Inferior parietal cortex (tissue), 1 donor: Measurements from ENCODE around the gene BICC1.

ENCODE experiments used
- DNase-seq: peaks from one replicate; pipeline ENCODE4 v3.0.0-alpha.2; 2016; ENCODE audit errors: extremely low spot score

BICC1 gene

GRCh38 chr10:58599927-58600553, 87.4 kb downstream of the BICC1 start:
- no peak for DNase-seq

- no peak for DNase-seq
Measured at GRCh38 chr10:58608351-58608750, 95.7 kb downstream of the BICC1 start.

- no peak for DNase-seq
Measured at GRCh38 chr10:58608826-58609531, 96.3 kb downstream of the BICC1 start.

- no peak for DNase-seq
Measured at GRCh38 chr10:58609532-58610150, 97.0 kb downstream of the BICC1 start.

GRCh38 chr10:58615237-58615935, 102.7 kb downstream of the BICC1 start:
- DNase-seq = no peak

- no peak for DNase-seq
Measured at GRCh38 chr10:58618158-58618676, 105.5 kb downstream of the BICC1 start.

GRCh38 chr10:58621379-58622077, 108.9 kb downstream of the BICC1 start:
- no peak for DNase-seq

- no peak for DNase-seq
Measured at GRCh38 chr10:58622246-58622645, 109.6 kb downstream of the BICC1 start.

- no peak for DNase-seq
Measured at GRCh38 chr10:58625070-58625469, 112.4 kb downstream of the BICC1 start.

- no peak for DNase-seq
Measured at GRCh38 chr10:58627392-58627791, 114.7 kb downstream of the BICC1 start.

GRCh38 chr10:58631715-58632114, 119.0 kb downstream of the BICC1 start:
- DNase-seq = no peak

- DNase-seq = no peak
Measured at GRCh38 chr10:58632216-58632615, 119.5 kb downstream of the BICC1 start.

- DNase-seq = no peak
Measured at GRCh38 chr10:58637352-58637751, 124.7 kb downstream of the BICC1 start.

- DNase-seq = no peak
Measured at GRCh38 chr10:58638388-58638787, 125.7 kb downstream of the BICC1 start.

GRCh38 chr10:58641095-58641531, 128.4 kb downstream of the BICC1 start:
- no peak for DNase-seq

GRCh38 chr10:58641708-58642107, 129.0 kb downstream of the BICC1 start:
- DNase-seq = no peak

GRCh38 chr10:58642283-58642682, 129.6 kb downstream of the BICC1 start:
- no peak for DNase-seq

- no peak for DNase-seq
Measured at GRCh38 chr10:58642916-58643428, 130.3 kb downstream of the BICC1 start.

- no peak for DNase-seq
Measured at GRCh38 chr10:58644311-58644710, 131.6 kb downstream of the BICC1 start.

GRCh38 chr10:58645416-58646146, 132.9 kb downstream of the BICC1 start:
- DNase-seq = no peak
